ENCODE results near the gene RAB29.

Gene RAB29

DNA sequence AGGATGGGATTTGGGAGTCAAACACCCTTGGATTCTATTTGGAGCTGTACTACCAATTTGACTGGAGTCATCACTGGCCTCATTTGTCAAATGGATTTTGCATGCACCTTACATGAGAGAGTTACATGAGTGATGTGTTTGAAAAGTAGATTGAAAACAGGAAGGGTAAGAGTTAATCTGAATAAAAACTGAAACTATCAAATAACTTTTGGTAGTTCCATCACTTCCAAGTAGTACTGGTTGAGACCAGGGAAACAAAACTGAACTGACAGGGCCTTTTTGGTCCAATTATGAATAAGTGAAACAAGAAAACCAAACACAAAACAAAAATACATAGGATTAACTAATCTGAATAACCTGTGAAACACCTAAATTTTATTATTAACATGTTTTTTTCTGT is 55.5 kb downstream of the RAB29 start:
- DNase-seq: no peak

DNA sequence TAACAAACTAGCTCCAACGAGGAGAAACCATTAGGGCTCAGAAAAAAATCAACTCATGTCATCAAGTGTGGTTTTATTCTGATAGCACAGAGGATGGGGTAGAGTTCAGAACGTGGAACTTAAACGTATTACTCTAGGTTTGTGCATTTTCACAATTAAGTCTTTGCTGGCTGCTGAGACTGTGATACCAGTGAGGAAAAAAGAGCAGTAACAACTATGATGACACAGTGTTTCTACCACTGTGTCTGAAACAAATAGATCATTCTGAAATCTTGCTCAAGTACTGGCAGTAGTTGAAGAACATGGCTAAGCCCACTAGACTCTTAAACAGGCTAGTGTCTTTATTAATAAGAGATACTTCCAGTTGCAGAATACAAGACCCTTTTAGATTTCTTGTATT is 56.3 kb downstream of the RAB29 start:
- DNase-seq: no peak
